GM18907 (cell line): ENCODE data around the gene CEP126.

ENCODE experiments used
- ATAC-seq: cut with Tn5 transposase; IDR thresholded peaks from one replicate; pipeline ENCODE4 v1.9.1; 2021; ENCODE audit warnings: mild to moderate bottlenecking, moderate library complexity; ENCODE audit not compliant: unreplicated experiment

CEP126 gene

DNA sequence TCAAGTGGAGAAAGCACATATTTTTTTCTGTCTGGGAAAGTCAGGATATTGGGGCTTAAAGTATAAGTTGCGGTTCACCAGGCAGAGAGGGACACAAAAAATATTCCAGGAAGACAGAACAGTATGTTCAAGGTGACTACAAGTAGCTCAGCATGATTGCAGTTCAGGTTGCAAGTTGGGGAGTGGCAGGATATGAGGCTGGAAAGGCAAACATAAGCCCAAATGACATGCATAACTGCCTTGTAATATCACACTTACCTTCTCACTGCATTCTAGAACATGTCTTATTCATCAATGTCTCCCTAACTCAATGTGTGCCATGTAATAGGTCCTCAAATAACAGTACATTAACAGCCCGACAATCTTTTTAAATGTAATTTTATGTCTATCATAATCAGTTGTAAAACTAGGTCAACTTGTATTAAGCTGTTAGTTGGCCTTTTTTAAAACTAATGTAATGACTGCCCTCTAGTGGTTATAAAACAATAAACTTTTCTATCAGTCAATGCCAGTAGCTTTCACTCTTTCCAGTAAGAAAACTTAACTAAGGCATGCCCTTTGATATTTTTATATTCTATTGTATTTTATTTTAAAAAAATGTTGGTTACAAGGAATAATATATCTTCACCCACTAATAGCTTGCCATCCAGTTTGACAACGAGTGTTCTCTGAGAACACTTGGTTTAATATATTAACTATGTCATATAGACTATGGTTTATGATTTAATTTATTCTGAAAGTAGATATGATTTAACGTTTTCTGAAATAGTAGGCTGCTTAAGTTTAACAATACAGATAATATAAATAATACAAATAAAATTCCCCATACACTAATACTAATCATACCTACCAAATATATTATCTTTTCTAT is 93.0 kb downstream of the CEP126 start:
- peak; percentile 70 for ATAC-seq

DNA sequence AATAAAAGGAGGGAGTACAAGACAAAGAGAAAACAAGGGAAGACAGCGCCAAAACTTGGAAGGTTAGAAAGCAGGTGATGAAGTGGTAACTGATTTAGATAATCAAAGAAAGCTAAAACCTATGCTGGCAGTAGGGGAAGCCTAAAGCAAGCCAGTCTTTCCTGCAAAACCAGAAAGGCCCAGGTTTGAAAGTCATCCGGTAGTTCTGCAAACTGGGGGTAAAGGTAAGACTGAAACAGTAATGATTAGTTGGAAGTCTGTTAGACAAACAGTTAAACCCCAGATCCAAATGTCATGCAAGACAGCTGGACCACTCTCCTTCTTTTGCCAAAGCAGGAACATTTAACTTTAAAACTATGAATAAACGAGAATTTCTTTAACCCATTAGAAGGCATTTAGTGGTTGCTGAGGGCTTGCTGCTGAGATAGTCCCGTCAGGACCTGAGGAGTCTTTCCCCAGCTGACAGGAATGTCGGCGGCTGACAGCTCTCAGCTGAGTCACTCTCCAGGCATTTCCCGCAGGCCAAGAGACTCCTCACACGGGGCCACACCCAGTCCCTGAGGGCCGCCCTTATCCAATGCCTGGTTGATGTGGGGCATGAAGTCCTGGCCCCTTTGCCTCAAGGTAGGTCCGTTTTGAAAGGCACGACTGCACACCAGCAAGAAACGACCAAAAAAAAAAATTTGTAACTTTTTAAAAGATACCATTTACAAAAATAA is 96.1 kb downstream of the CEP126 start:
- ATAC-seq, result no peak

DNA sequence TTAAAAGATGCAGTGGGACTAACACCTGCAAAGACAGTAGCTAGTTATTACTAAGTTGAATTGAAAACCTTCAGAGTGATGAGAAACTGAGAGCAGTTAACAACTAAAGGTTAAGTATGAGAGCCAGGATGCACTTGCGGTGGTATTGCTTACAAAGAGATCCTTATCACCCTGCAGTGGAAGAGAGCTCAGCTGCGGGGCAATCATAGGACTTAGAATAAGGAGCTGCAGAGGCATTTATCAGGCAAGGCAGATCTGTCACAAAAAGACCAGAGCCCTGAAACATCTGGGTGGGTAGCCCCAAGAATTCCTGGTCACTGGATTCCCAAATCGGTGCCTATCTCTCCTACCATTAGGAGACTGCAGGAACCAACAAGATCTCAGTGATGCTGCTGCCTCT is 98.1 kb downstream of the CEP126 start:
- no peak for ATAC-seq

DNA sequence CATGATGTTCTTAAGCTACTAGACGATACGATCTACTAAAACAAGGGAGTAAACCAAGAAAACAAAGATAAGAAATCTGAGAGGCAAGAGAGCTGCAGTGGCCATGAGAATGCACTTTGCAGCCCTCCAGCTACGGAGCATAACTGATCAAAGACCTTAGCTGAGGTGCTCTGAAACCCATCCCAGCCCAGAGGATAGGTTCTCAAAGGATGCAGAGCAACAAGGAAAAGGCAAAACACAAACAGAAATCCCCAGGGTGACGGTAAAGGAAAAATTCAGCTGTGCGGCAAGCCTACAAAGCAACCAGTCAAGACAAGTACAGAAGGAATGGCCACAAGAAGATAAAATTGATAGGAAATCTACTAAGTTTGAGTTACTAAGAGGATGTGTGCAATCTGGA is 99.9 kb downstream of the CEP126 start:
- no peak for ATAC-seq

DNA sequence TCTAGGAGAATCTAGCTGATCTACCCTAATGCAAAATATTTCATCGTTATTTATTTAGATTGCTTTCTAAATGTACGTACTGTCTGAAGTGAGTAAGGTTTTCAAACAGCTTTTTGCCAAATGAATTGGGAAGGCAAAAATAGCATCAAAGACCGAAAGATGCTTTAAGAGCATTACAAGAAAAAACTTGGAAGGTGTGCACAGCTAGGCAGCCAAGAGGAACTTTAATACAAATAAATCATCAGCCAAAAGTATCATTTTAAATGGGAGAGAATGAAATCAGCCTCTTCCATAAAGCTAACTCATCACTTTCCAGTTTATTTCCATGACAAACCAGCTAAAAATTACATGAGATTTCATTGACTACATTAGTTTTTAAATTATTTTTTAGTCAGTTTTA is 102.2 kb downstream of the CEP126 start:
- no peak for ATAC-seq

DNA sequence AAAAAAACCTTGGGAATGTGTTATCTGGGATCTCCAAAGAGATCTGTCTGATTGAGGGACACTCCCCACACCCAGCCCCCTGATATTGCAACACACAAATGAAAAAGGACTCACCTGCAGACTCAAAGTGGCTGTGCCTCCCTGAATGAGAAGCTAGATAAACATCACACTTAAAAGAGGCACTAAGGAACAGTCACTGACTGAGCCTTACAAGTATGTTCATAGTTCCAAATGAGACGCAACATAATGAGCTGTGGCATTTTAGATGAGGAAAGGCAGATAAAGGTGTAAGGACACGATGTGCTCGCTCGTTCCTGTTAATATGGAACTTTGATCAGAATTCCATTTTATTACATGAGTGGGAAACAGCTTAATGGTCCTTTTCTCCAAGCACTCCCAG is 111.4 kb downstream of the CEP126 start:
- ATAC-seq, result no peak

DNA sequence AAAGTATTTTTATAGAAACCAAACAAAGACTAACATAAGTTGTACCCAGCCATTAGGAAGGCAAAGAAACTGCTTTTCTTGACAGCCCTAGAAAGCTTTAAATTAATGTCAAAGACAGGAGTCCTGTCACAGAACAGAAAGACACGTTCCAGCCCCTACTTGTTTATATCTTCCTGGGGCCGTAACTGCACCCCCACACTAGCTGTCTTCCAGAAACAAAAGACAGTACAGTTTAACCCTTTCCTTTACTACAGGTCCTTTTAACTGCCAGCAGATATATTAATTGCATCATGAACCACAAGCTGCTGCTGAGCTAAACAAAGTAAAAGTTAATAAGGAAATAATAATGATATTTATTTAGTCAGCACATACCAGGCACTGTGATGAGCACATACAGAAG is 112.1 kb downstream of the CEP126 start:
- ATAC-seq, result no peak

DNA sequence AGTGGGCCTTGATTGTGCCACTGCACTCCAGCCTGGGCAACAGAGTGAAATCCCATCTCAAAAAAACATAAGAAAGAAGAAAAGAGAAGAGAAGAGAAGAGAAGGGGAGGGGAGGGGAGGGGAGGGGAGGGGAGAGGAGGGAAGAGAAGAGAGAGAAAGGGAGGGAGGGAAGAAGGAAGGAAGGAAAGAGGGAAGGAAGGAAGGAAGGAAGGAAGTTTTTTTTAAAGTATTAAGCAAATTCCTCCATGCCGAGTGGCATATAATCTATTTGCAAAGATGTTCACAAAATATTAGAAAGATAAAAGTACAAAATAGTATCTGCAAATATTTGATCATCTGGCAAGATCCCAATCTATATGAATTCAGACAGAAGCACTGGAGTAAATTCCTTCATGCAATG is 121.9 kb downstream of the CEP126 start:
- no peak for ATAC-seq

DNA sequence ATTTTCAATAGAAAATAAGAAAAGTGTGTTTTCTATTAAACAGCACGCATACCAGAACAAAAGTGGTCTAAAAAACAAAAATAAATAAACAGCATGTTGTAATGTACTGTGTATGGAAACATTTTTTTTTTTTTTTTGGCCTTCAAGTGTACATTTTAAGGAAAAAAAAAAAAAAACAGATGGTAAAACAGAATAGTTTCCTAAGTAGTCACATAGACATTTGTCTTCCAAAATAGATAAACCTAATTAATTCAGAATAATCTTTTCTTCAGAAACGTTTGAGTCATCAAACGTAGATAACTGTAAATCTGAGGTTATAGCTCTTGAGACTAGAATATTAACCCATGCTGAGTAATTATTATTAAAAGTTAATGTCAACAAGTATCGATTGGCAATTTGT is 132.0 kb downstream of the CEP126 start:
- ATAC-seq, result no peak

DNA sequence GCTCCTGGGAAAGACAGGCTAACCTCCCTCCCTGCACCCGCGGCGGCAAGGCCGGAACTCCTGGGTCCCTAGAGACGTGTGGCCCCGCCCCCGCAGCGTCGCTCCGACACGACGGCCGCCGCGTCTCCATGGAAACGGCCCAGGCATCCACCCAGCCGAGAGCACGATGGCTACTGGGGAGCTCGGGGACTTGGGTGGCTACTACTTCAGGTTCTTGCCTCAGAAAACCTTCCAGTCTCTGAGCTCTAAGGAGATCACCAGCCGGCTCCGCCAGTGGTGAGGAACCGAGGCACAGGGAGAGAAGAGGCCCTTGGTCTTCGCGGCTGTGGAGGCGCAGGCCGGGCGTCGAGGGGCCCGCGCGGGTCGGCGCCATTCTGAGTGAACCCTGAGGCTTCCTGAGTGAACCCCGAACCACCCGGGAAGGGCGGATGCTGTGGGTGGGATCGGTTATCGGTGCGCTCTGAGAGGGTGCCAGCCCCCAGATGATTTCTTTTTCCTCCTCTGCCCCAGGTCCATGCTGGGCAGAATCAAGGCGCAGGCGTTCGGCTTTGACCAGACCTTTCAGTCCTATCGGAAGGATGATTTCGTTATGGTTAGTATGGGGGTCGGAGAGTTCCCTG is 132.6 kb downstream of the CEP126 start, which contains the start of gene CFAP300:
Gene CFAP300, plus strand, starts transcription at position 133 of the 620 bp plus-strand sequence. Its CDS starts 34 bp downstream, at position 167.
- no peak for ATAC-seq
